PFSK-1 (cell line): ENCODE data around the gene HIGD1A.

Source experiments
- FOXP2 ChIP-seq: optimal IDR thresholded peaks from 2 replicates; pipeline ENCODE3; 2011; ENCODE audit warnings: borderline replicate concordance, control low read depth, inconsistent platforms; ENCODE audit not compliant: insufficient read depth; ENCODE audit errors: extremely low read length, extremely low read depth
- POLR2AphosphoS5 ChIP-seq: IDR thresholded peaks from 2 replicates; pipeline ENCODE4 v1.6.1; 2012; ENCODE audit warnings: low read depth, mild to moderate bottlenecking, control low read depth, low read length, moderate library complexity
- SIN3A ChIP-seq: IDR thresholded peaks from 2 replicates; pipeline ENCODE4 v1.6.1; 2012; ENCODE audit warnings: mild to moderate bottlenecking, low read length, moderate library complexity, borderline replicate concordance; ENCODE audit not compliant: insufficient read depth
- TAF1 ChIP-seq: IDR thresholded peaks from 2 replicates; pipeline ENCODE4 v1.6.1; 2012; ENCODE audit warnings: low read length, control low read depth, borderline replicate concordance; ENCODE audit not compliant: insufficient read depth
- TF ChIP-seq, protein P1 (sequence below), 2 experiments: IDR thresholded peaks; 2 replicates each; pipeline versions ENCODE4 v1.6.1 to v1.8.0; 2011 to 2012; ENCODE audit warnings: low read depth in 2 of 2, low read length in 2 of 2, control low read depth in 1 of 2, inconsistent platforms in 1 of 2, mild to moderate bottlenecking in 1 of 2, moderate library complexity in 1 of 2; ENCODE audit not compliant: insufficient read depth in 1 of 2

The HIGD1A gene

DNA sequence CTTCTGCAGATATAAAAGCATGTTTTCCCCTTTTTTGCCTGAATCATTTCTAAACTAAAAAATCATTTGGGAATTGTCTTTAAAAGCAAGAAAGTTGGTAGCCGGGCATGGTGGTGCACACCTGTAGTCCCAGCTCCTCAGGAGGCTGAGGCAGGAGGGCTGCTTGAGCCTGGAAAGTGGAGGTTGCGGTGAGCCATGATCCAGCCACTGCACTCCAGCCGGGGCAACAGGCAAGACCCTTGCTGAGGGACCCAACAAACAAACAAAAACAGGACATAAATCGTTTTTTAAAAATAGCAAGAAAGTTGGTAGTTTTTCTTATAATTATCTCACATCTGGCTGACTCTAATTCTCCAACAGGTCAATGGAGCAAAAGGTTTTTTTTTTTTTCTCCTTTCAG, 2.5 kb downstream of the HIGD1A start:
- TF ChIP-seq, protein P1, sequence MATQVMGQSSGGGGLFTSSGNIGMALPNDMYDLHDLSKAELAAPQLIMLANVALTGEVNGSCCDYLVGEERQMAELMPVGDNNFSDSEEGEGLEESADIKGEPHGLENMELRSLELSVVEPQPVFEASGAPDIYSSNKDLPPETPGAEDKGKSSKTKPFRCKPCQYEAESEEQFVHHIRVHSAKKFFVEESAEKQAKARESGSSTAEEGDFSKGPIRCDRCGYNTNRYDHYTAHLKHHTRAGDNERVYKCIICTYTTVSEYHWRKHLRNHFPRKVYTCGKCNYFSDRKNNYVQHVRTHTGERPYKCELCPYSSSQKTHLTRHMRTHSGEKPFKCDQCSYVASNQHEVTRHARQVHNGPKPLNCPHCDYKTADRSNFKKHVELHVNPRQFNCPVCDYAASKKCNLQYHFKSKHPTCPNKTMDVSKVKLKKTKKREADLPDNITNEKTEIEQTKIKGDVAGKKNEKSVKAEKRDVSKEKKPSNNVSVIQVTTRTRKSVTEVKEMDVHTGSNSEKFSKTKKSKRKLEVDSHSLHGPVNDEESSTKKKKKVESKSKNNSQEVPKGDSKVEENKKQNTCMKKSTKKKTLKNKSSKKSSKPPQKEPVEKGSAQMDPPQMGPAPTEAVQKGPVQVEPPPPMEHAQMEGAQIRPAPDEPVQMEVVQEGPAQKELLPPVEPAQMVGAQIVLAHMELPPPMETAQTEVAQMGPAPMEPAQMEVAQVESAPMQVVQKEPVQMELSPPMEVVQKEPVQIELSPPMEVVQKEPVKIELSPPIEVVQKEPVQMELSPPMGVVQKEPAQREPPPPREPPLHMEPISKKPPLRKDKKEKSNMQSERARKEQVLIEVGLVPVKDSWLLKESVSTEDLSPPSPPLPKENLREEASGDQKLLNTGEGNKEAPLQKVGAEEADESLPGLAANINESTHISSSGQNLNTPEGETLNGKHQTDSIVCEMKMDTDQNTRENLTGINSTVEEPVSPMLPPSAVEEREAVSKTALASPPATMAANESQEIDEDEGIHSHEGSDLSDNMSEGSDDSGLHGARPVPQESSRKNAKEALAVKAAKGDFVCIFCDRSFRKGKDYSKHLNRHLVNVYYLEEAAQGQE (IDR thresholded peaks at IDR 0.05; ENCODE audit: insufficient read depth in 1 of 2, low read depth in 2 of 2, low read length in 2 of 2): no peak
- no peak for TF ChIP-seq SIN3A
- TF ChIP-seq POLR2AphosphoS5: no peak
- TF ChIP-seq TAF1: no peak
- no peak for TF ChIP-seq FOXP2

DNA sequence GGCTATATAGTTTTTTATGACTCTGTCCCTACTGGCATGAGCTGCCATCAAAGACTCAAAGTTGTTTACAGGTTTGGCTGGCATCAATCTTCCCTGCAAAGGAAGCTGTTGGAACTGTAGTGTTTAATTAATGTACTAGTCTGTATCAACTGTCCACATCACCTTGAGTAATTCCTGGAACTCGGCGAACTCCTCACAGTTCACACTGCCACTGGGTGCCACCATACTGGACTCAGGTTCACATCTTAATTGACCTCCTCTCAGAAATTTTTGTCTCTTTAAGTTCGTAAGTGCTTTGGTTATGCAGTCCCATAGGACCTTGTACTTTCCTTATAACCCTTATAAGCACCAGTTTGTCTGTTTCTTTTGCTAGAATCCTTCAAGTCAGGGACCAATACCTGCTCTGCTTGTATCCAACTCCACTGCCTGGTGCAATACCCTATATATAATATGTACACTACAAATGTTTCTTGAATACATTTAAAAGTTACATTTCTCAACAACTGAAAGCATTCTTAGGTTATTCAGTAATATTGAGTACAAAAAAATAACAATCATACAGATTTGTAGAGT, 3.2 kb downstream of the HIGD1A start:
- TF ChIP-seq FOXP2 (no peak), SIN3A (no peak), POLR2AphosphoS5 (no peak), TAF1 (no peak)
- TF ChIP-seq, protein P1 (IDR thresholded peaks at IDR 0.05; ENCODE audit: insufficient read depth in 1 of 2, low read depth in 2 of 2, low read length in 2 of 2): no peak

DNA sequence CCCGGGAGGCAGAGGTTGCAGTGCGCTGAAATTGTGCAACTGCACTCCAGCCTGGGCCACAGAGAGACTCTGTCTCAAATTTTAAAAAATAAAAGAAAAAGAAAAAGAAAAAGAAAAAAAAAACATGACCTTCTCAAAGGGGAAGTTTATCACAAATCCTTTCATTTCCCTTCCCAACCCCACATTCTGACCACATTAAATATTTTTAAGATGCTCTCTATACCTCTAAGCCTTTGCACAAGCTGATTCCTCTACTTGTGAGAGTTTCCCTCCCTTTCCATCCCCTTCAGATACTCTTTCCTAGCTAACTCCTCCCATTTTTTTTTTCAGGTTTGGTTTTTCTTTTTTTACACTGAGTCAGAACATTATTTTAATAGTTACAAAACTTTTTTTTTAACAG, 4.0 kb downstream of the HIGD1A start:
- no peak for TF ChIP-seq POLR2AphosphoS5
- TF ChIP-seq FOXP2: no peak
- TF ChIP-seq SIN3A: no peak
- TF ChIP-seq, protein P1 (IDR thresholded peaks at IDR 0.05; ENCODE audit: insufficient read depth in 1 of 2, low read depth in 2 of 2, low read length in 2 of 2): no peak
- TF ChIP-seq TAF1: no peak

DNA sequence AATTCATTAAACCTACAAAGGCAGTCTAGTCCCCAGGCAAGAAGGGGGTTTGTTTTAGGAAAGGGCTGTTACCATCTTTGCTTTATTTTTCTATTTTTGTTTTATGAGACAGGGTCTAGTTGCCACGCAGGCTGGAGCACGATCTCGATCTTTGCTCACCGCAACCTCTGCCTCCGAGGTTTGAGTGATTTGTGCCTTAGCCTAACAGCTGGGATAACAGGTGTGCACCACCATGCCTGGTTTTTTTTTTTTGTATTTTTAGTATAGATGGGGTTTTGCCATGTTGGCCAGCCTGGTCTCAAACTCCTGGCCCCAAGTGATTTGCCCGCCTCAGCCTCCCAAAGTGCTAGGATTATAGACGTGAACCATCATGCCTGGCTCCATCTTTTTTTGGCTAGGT, 4.9 kb downstream of the HIGD1A start:
- TF ChIP-seq TAF1 (no peak), FOXP2 (no peak), SIN3A (no peak), POLR2AphosphoS5 (no peak)
- TF ChIP-seq, protein P1 (IDR thresholded peaks at IDR 0.05; ENCODE audit: insufficient read depth in 1 of 2, low read depth in 2 of 2, low read length in 2 of 2): no peak
